Adrenal gland (tissue), 19 donors: ENCODE data around the gene MAP3K8. TPM values are rescaled to one million over a fixed set of nuclear protein-coding genes. Genes with fewer than 3 reads are reported as not detected.

Source experiments
- DNase-seq, 7 donors: peaks; one replicate each; pipeline ENCODE4 v3.0.0-alpha.2; 2019 to 2020
- H3K27ac ChIP-seq, 5 donors: fragments of 200-600 bp; sonication (generic) in 4 of 5; 1 replicate in 3 of 5; 2 replicates in 2 of 5; pipeline versions ENCODE4 v1.5.1 to v1.8.0; 2016 to 2020; ENCODE audit warnings: mild to moderate bottlenecking in 1 of 5
- H3K27me3 ChIP-seq: fragments of 200-600 bp; 2 replicates; pipeline ENCODE4 v1.8.0; 2021
- H3K36me3 ChIP-seq, 2 donors: fragments of 200-600 bp; replicated peaks in 1 of 2; 1 replicate in 1 of 2; 2 replicates in 1 of 2; pipeline versions ENCODE4 v1.5.1 to v1.8.0; 2018 to 2022
- H3K4me1 ChIP-seq, 2 donors: fragments of 200-600 bp; replicated peaks in 1 of 2; 1 replicate in 1 of 2; 2 replicates in 1 of 2; pipeline versions ENCODE4 v1.5.1 to v1.8.0; 2018 to 2021
- H3K4me3 ChIP-seq, 4 donors: fragments of 200-600 bp; sonication (generic) in 3 of 4; one replicate each; pipeline ENCODE4 v1.5.1; 2016 to 2018
- H3K9me3 ChIP-seq, 3 donors: fragments of 200-600 bp; sonication (generic) in 1 of 3; replicated peaks in 1 of 3; 1 replicate in 2 of 3; 2 replicates in 1 of 3; pipeline versions ENCODE4 v1.5.1 to v1.8.0; 2016 to 2021
- POLR2A ChIP-seq, 2 donors: fragments of 450-650 bp; IDR thresholded peaks; one replicate each; pipeline ENCODE4 v1.6.1; 2017; ENCODE audit warnings: antibody characterized with exemption in 2 of 2, mild to moderate bottlenecking in 2 of 2, moderate library complexity in 1 of 2
- WGBS, 4 donors: extraction: QIAGEN DNeasy Blood & Tissue Kit in 2 of 4; methylation state at CpG; one replicate each; pipeline versions ENCODE4 v1.1.5 to v1.1.7; 2013 to 2017; 5-methylcytosine and 5-hydroxymethylcytosine counted together
- intact Hi-C, 2 donors: fragments of 100-400 bp; cut with DNase I; formaldehyde crosslinking; loops; one replicate each; pipeline versions ENCODE4 v1.14.1 to v1.15.0; 2022 to 2023
- long read RNA-seq, 10 donors: library from polyadenylated mRNA in 3 of 10; unstranded in 2 of 10; stranded (forward) in 1 of 10; transcript quantifications; one replicate each; pipeline ENCODE4 v2.0.0 and lab custom pipeline, GENCODE V29; 2021 to 2026
- polyA plus RNA-seq, 3 donors: library from polyadenylated mRNA; stranded (reverse); fragments of 200-250 nt in 2 of 3; fragments of 350-450 nt in 1 of 3; fragmentation: Illumina TruSeq in 1 of 3; extraction: RNeasy Lipid Tissue Mini Kit (QIAGEN cat#74804) in 1 of 3; gene quantifications; one replicate each; pipeline ENCODE4 v1.2.3, GENCODE V29; 2013 to 2014
- total RNA-seq, 9 donors: library from RNA; depleted of rRNA in 4 of 9; stranded (reverse); fragments of >200 nt in 4 of 9; fragments of 120-200 nt in 1 of 9; fragmentation: NEBNext Ultra II Directional in 1 of 9; extraction: Animal tissue kit (Norgen Biotek cat#: 25700) in 1 of 9; gene quantifications; one replicate each; pipeline versions ENCODE4 v1.1.0 to v1.2.4, GENCODE V29; 2013 to 2023
- TF ChIP-seq, protein P1 (sequence below), 6 experiments: fragments of 450-650 bp in 4 of 6; fragments of 200-600 bp in 2 of 6; sonication (generic) in 1 of 6; IDR thresholded peaks; 1 replicate in 5 of 6; 2 replicates in 1 of 6; pipeline versions ENCODE4 v1.5.1 to v1.8.0; 2016 to 2021; ENCODE audit warnings: antibody characterized with exemption in 6 of 6, mild to moderate bottlenecking in 2 of 6, moderate library complexity in 1 of 6
- donor health status: healthy with polysubstance abuse.
- donor health status: Bipolar disorder and iron deficiency.
- donor health status: DM: yes; HTN: yes; CAD: no.
- donor health status: DM: no; HTN: no; CAD: no.
- donor health status: DM: no; HTN: no; CAD: no.
- donor health status: DM: yes; HTN: yes; CAD: no.

Gene MAP3K8
- total RNA-seq (10 to 100 TPM in 7 of 9 donors, 1 to 10 TPM in 2; 2.0 to 58.0 (median 25.9) TPM), polyA plus RNA-seq (10 to 100 TPM; 13.4 to 32.4 (median 13.7) TPM)
- long read RNA-seq, donor 1 = 0 reads
- long read RNA-seq, donor 2 = 0 reads
- long read RNA-seq, donor 3, partial matches to known transcripts = 0 of 1 reads
- long read RNA-seq, donor 3, other reads (novel, unspliced or antisense) = 0 of 1 reads
- long read RNA-seq, donor 4, partial matches to known transcripts = 4 of 16 reads
- long read RNA-seq, donor 4, other reads (novel, unspliced or antisense) = 9 of 16 reads
- long read RNA-seq, donor 5, transcript MAP3K8-201 (9 exons, 3,096 nt) = major isoform, 7 of 25 reads
- long read RNA-seq, donor 5, partial matches to known transcripts = 5 of 25 reads
- long read RNA-seq, donor 5, other reads (novel, unspliced or antisense) = 9 of 25 reads
- long read RNA-seq, donor 6, partial matches to known transcripts = 2 of 9 reads
- long read RNA-seq, donor 6, other reads (novel, unspliced or antisense) = 4 of 9 reads
- long read RNA-seq, donor 7 = 0 reads
- long read RNA-seq, donor 8 = 0 reads
- long read RNA-seq, donor 9 = 0 reads
- long read RNA-seq, donor 10 = 0 reads

DNA sequence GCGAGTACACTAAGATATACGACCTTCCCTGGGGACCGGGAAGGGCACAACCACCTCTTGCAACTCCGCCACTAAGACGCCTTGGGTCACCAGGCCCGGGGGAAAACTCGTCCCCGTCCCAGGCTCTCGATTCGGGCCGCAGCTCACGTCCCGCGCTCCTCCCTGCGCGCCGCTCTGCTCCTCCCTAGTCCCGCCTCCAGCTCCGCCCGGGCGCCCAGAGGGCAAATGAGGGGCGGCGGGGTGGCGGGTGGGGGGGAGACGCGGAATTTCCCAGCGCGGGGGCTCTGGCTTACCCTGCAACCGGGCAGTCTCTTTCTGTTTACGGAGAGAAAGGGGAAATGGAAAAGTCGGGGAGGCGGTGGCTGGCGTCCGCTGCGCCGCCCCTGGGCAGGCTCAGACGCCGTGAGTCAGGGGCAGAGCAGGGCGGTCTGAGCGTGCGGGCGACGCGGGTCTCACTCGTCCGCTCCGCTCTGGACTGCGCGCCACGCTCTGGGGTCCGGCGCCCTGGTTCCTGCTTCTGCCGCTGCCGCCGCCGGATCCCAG lies at the start of gene MAP3K8:
MAP3K8 (plus strand) TSS at position 455 of the 543 bp plus-strand sequence. CDS start 4,755 bp downstream, outside the sequence.
- Histone ChIP-seq H3K36me3 (peaks cover 0 to 1% of the 10 kb centered on the region in 2 donors), H3K4me3 (peak within 1 kb of the TSS; percentile 68 to 90 (median 86)), H3K9me3 (no peaks in the 10 kb centered on the region), H3K4me1 (peaks cover 8 to 31% of the 10 kb centered on the region in 2 donors), H3K27me3 (no peaks in the 10 kb centered on the region), H3K27ac (peak within 1 kb of the TSS; percentile 95 to 99 (median 97))
- TF ChIP-seq, protein P1, sequence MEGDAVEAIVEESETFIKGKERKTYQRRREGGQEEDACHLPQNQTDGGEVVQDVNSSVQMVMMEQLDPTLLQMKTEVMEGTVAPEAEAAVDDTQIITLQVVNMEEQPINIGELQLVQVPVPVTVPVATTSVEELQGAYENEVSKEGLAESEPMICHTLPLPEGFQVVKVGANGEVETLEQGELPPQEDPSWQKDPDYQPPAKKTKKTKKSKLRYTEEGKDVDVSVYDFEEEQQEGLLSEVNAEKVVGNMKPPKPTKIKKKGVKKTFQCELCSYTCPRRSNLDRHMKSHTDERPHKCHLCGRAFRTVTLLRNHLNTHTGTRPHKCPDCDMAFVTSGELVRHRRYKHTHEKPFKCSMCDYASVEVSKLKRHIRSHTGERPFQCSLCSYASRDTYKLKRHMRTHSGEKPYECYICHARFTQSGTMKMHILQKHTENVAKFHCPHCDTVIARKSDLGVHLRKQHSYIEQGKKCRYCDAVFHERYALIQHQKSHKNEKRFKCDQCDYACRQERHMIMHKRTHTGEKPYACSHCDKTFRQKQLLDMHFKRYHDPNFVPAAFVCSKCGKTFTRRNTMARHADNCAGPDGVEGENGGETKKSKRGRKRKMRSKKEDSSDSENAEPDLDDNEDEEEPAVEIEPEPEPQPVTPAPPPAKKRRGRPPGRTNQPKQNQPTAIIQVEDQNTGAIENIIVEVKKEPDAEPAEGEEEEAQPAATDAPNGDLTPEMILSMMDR (IDR thresholded peaks at IDR 0.05) = no peak
- TF ChIP-seq POLR2A (IDR thresholded peaks at IDR 0.05) = peak; percentile 81 to 83
- DNase-seq = peak; percentile 90 to 94 (median 92)
- intact Hi-C loops = no loop called here
- 0 to 1% (median 0%) methylated on average over 21 to 56 of the region's 56 CpGs; no CpG with 5 or more reads in 1 of the 4 donors for WGBS, 4 donors

- H3K36me3 ChIP-seq = no peaks in the 10 kb centered on the region
- no peak for TF ChIP-seq POLR2A (IDR thresholded peaks at IDR 0.05)
- TF ChIP-seq, protein P1 (IDR thresholded peaks at IDR 0.05) = no peak
- DNase-seq = peak in 1 of 7 donors; percentile 28
- H3K9me3 ChIP-seq = no peaks in the 10 kb centered on the region
- intact Hi-C loops = no loop called here
- 60 to 68% (median 65%) methylated on average over 9 to 10 of the region's 10 CpGs for WGBS, 4 donors
- no peaks in the 10 kb centered on the region for H3K27me3 ChIP-seq
- no peaks in the 10 kb centered on the region for H3K4me1 ChIP-seq
- no peak overlapping the region for H3K4me3 ChIP-seq
- no peak overlapping the region for H3K27ac ChIP-seq
These were observed 49.2 kb upstream of the MAP3K8 start for GRCh38 chr10:30384701-30385201.

GRCh38 chr10:30386801-30387588 lies 47.0 kb upstream of the MAP3K8 start:
- 80 to 85% (median 84%) methylated on average over 8 to 13 of the region's 13 CpGs for WGBS, 4 donors

More at GRCh38 chr10:30386801-30387588, 47.0 kb upstream of the MAP3K8 start:
- H3K4me1 ChIP-seq = no peaks in the 10 kb centered on the region
- no peaks in the 10 kb centered on the region for H3K27me3 ChIP-seq
- no peak overlapping the region for H3K4me3 ChIP-seq
- no peaks in the 10 kb centered on the region for H3K36me3 ChIP-seq
- DNase-seq = no peak
- intact Hi-C loops = no loop called here
- no peaks in the 10 kb centered on the region for H3K9me3 ChIP-seq
- H3K27ac ChIP-seq = no peak overlapping the region
- TF ChIP-seq, protein P1 (IDR thresholded peaks at IDR 0.05) = no peak
- no peak for TF ChIP-seq POLR2A (IDR thresholded peaks at IDR 0.05)
